Ishikawa (cell line): ENCODE data around the gene PLXNA2.

ENCODE experiments used
- EP300 ChIP-seq: IDR thresholded peaks from 2 replicates; pipeline ENCODE4 v1.6.1; 2012; ENCODE audit warnings: borderline replicate concordance
- NFIC ChIP-seq: IDR thresholded peaks from 2 replicates; pipeline ENCODE4 v1.6.1; 2012
- TAF1 ChIP-seq: IDR thresholded peaks from 2 replicates; pipeline ENCODE4 v1.6.1; 2012; ENCODE audit warnings: low read depth, mild to moderate bottlenecking
- TF ChIP-seq, protein P1 (sequence below): IDR thresholded peaks from 2 replicates; pipeline ENCODE4 v1.6.1; 2012; ENCODE audit warnings: low read depth, mild to moderate bottlenecking

DNA sequence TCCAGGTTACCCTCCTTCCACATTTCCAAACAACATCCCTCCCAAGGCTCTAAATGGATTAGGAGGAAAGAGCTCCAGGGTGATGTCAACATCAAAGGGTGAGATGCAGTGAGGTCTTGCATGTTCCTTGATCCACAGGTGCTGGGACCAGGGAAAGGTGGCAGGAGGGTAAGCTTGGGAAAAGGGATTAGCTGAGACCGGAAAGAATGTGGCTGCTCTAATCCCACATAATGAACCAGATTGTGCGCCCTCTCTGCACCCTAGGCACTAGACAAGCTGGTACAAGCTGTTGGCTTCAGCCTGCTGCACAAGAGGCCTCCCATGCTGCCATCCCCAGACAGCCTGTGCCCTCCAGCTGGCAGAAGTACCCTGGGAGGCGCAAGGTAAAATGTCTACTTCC, 34.9 kb downstream of the PLXNA2 start:
- TF ChIP-seq, protein P1, sequence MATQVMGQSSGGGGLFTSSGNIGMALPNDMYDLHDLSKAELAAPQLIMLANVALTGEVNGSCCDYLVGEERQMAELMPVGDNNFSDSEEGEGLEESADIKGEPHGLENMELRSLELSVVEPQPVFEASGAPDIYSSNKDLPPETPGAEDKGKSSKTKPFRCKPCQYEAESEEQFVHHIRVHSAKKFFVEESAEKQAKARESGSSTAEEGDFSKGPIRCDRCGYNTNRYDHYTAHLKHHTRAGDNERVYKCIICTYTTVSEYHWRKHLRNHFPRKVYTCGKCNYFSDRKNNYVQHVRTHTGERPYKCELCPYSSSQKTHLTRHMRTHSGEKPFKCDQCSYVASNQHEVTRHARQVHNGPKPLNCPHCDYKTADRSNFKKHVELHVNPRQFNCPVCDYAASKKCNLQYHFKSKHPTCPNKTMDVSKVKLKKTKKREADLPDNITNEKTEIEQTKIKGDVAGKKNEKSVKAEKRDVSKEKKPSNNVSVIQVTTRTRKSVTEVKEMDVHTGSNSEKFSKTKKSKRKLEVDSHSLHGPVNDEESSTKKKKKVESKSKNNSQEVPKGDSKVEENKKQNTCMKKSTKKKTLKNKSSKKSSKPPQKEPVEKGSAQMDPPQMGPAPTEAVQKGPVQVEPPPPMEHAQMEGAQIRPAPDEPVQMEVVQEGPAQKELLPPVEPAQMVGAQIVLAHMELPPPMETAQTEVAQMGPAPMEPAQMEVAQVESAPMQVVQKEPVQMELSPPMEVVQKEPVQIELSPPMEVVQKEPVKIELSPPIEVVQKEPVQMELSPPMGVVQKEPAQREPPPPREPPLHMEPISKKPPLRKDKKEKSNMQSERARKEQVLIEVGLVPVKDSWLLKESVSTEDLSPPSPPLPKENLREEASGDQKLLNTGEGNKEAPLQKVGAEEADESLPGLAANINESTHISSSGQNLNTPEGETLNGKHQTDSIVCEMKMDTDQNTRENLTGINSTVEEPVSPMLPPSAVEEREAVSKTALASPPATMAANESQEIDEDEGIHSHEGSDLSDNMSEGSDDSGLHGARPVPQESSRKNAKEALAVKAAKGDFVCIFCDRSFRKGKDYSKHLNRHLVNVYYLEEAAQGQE: no peak
- no peak for TF ChIP-seq TAF1
- no peak for TF ChIP-seq NFIC
- no peak for TF ChIP-seq EP300
